ENCODE results near the gene WNT3A. TPM values are rescaled to one million over a fixed set of nuclear protein-coding genes. Genes with fewer than 3 reads are reported as not detected.

WNT3A gene
- total RNA-seq, 1 donor from 2014 or later = 0.06 TPM

- DNase-seq (ENCODE audit: low spot score) = peak; percentile 71
These were observed 7.5 kb upstream of the WNT3A start for GRCh38 chr1:227999056-227999930.

- DNase-seq (ENCODE audit: low spot score) = no peak
These were observed 6.4 kb upstream of the WNT3A start for GRCh38 chr1:228000416-228000815.

GRCh38 chr1:228000836-228001563 lies 5.8 kb upstream of the WNT3A start:
- DNase-seq (ENCODE audit: low spot score) = no peak

DNA sequence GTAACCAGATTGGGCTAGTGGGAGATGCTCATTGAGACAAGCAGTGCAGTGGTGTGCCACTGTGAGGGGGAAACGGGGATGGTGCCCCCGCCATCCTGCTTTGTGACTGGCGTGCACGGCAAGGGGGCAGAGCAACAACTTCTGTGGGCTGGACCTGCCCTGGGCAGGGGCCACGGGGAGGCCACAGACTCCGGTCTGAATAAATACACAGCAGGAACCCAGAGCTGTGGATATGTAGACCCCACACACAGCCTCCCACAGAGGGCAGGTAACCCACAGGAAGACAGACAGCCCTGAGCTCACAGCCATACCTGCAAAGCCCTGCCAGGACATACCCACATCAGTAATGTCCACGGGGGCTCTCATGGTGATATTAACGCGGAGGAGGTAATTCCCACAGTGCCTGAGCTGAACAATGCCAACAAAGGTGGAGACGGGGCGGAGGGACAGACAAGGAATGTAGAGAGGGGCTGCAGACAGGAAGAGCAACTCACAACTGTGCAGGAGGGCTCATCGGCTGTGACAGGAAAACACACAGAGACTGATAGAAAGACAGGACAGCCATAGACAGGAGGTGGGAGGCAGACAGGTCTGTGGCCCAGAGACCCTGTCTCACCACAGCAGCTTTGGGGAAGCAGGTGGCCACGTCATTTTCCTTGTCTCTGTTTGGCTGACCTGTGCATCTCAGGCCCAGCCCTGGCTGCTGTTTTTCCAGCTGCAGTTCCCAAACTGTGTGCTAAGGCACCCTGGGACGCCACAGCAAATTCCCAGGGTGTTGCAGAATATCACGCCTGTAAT lies 4.9 kb upstream of the WNT3A start:
- no peak for DNase-seq (ENCODE audit: low spot score)

DNA sequence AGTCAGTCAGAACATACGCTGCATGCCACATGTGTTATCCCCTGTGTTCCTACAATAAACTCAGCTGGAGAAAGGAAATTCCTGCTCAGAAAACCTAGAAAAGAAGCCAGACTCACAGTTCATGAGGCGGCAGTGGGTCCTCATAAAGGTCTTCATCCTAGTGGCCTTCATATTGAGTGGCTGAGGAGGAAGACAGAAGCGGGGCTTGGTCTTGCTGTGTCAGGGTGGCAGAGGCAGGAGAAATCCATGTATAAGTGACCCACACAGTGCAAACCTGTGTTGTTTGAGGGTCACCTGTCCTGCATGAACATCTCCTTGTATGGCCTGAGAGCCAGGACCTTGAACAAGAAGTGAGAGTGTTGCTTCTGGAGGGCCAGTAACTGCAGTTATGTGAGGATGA lies 4.0 kb upstream of the WNT3A start:
- no peak for DNase-seq (ENCODE audit: low spot score)

DNA sequence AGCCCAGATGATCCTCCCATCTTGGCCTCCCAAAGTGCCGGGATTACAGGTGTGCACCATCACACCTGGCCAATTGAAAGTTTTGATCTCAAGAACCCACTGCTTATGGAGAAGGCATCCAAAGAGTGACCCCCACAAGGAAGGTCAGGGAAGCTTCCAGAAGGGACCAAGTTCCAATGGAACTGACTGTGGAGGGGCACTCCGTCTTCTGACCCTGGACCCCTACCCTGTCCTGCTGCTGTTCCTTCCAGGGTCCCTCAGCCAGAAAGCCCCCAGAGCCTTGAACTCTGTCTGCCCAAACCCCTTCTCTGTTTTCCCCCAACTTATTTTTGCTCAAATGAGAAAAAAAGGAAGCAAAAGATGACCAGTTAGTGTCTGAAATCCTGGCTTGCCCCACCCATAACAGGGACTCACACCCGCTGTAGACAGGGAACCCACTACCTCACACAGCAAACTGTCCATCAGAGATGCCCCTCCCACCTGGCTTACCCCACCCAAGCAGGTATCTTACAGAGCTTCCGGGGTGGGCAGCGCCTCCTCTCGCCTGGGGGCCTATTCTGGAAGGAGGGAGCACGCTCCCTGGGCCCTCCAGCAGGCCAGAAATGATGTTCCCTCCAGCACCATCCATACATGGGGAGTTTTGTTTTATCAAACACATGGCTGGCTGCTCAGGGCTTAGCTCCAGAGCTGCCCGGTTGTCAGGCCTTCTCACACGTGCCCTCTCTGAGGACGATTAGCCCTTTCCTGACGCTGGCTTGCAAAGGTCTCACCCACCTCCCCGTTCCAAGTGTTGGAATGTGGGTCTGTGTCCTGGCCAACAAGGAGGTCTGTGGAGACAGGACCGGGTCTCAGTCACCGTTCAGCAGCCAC lies 3.1 kb upstream of the WNT3A start:
- DNase-seq (ENCODE audit: low spot score) = no peak

DNA sequence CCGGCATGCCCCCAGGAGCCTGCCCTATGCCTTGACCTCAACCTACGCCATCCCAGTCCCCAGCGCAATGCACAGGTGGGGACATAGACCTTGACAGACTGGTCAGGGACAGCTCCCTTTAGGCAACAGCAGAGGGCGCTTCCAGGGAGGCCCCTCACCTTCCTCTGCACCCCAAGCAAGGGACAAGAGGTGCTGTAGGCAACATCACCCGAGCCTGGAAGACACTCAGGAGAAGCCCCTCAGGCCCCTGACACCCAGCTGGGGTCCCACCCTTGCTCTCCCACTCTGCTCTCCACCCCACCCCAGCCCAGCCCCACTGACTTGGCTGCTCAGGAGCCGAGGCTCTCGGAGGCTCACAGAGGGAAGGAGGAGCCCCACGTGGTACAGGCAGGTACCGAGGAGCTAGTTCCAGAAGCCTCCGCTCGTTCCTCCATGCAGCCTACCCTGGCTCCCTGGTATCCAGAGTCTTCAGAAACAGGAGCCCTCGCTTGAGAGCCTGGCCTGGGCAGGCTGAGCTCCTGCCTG lies 2.4 kb upstream of the WNT3A start:
- DNase-seq (ENCODE audit: low spot score) = no peak

DNA sequence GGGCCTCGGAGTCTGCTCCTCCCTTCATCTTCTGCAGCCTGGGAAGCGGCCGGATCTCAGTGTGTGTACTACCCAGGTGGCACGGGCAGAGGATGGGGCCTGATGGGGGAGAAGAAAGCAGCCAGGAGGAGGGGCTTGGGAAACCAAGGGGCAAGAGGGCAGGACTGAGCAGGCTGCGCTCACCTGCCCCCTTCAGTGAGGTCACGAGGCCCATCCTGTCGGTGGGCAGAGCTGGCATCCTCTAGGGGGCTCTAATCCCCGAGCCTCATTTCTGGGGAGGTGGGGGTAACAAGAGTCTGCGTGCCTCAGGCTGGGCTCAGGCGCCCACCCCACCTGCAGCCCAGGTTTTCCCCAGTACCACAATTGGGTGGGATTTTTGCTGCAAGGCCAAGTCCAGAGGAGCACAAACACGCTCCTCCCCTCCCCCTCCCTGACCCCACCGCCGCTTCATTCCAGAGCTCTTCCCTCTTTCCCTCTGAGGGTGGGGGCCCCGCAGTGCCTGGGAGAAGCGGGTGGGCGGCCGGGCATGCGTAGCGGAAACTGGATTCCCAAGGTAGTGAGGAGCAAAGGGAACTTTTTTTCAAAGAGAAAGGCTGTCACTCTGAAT lies 1.8 kb upstream of the WNT3A start:
- DNase-seq (ENCODE audit: low spot score) = no peak

- DNase-seq (ENCODE audit: low spot score) = no peak
These were observed 1.2 kb upstream of the WNT3A start for GRCh38 chr1:228005511-228006033.

GRCh38 chr1:228006034-228006785 lies 588 bp upstream of the WNT3A start:
- no peak for DNase-seq (ENCODE audit: low spot score)

DNA sequence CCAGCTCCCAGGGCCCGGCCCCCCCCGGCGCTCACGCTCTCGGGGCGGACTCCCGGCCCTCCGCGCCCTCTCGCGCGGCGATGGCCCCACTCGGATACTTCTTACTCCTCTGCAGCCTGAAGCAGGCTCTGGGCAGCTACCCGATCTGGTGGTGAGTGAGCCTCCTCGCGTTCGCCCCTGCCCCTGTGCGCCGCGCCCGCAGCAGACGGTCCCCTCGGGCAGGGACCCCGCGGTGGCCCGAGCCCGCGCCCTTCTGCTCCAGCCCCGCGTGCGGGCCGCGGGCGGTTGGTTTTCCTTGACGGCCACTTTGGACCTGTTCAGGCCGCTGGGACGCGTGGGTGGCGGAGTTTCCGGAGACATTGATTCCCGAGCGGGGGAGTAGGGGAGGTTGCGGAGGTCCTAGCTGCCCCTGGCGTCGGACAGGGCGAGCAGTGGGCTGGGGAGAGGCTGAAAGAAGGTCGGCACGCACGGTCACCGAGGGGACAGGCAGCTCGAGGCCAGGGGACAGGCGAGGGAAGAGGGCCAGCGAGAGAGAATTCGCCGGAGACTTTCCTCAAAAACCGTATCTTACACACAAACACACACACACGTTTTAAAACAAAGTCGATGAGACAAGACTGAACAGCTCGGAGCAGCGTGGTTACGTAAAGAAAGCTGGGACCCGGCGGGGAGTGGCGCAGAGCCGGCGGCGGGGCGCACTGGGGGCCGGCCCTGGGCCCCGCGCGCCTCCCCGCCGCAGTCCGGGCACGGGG lies 427 bp downstream of the WNT3A start:
- no peak for DNase-seq (ENCODE audit: low spot score)

DNA sequence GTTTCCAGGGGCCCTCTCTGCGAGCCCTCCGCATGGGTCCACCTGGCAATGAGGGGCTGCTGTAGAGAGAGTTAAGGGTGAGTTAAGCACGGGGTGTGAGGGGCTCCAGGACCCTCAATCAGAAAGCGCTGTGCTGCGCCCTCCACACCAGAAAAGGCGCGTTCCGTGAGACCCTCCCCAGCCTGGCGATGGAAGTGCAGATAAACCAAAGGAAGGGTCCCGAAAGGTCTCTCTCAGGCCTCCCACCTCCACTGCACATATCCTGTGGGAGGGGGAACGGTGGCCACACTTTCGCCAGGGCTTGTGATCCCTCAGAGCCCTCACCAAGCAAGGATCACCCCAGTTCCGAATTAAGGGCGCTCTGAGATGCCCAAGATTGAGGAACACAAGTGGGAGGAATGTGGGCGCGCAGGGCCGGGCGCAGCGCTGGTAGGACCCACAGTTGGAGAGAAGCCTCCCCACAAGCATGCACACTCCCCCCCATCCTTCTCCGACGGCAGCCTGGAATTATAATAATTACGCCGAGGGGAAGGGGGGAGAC lies 1.1 kb downstream of the WNT3A start:
- DNase-seq (ENCODE audit: low spot score) = no peak

GRCh38 chr1:228008391-228009115 lies 1.8 kb downstream of the WNT3A start:
- DNase-seq (ENCODE audit: low spot score) = no peak

DNA sequence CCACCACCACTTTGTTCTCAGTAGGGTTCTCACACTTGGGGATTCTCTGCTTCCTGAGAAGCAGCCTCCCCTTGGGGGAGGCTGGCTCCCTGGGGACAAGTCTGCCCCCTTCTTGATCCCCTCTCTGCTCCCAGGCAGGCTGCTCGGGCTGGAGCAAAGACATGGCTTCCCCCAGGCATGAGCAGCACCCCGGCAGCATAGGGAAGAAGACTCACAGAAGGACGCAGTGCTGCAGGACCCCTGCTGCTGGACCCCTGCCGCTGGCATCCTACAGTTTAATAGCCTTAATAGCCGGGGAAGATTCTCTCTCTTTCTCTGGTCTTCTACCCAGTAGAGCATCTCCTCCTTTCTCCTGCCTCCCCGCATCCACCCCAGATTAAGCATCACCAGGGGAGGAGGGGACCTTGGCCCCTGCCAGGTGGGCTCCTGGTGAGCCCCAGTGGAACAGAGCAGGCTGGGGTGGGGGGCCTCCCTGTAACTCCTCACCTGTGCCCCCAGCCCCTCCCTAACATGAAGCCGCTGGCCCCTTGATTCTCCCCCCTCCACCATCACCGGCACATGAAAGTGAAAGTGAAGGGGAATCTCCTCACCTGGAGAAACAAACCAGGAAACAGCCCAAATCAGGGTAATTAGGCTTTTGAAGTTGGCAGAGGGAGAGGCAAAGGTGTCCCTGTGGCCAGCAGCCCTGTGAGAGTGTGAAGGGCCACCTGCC lies 2.5 kb downstream of the WNT3A start:
- DNase-seq (ENCODE audit: low spot score) = no peak

DNA sequence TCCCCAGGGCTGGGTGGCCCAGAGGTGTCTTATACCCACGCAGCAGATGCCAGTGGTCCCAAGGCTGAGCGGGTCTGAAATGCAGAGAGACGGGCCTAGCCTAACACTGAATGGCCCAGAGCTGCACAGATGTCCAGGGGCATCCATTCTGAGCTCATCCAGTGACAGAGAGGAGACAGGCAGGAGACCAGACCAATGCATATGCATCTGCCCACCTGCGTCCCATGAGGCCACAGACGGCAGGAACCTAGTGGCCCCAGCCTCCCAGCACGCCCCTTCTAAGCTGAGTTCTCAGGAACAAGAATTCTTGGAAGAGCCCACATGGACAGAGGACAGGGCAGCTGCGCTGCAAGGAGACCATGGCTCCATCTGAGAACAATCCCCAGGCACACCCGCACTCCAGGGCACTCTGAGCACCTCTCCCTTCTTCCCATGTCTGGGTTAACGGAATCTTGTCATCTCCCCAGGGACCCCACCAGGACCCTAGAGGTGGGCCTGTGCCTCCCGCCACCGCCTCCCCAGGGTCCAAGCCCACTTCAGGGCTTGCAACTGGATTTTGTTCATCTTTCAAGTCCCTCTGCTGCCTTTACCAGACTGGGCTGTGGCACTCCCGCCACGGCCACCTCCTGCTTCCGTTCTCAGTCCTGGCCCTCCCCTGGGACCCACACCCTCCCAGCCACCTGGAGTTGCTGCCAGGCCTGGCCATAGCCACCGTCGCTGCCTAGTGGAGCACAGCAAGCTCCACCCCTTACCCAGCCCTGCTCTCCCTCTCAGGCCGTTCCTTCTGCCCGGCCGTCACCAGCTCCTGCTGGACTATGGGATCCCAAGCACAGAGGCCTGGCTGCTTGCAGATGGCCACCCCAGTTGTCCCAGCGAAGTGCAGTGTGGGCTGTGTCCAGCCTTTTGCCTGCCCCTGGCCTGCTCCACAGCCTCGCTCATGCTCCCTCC lies 3.3 kb downstream of the WNT3A start:
- no peak for DNase-seq (ENCODE audit: low spot score)

DNA sequence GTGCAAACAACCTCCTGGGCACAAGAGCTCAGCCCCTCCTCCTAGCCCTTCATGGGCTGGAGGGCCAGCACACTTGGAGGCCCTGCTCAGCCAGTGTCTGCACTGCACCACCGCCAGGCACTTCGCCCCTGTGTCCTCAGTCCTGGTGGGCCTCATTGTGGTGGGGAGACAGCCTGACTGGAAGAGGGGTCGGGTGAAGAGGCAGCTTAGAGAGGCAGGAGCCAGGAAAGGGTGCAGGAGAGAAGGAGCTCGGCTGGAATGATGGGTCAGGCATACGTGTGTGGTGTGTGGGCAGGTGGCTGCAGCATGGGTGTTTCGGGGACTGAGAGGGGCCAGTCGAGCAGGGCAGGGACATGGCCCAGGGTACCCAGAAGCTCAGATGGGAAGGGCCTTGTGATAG lies 4.1 kb downstream of the WNT3A start:
- DNase-seq (ENCODE audit: low spot score) = no peak

Data from mucosa of gallbladder (tissue), 1 donor.